IPS-18c (cell line): ENCODE data around the gene LRRC40.
"Not testable (repeated sequence)": the region's sequence is repeated elsewhere in the genome, so short reads cannot be mapped to it uniquely, and the experiment has no call there.

ENCODE experiments used
- H3K4me3 ChIP-seq: 2 replicates; pipeline ENCODE4 v1.7.0; 2013; ENCODE audit warnings: low read depth, mild to moderate bottlenecking, low read length, moderate library complexity; ENCODE audit not compliant: insufficient read depth
- H3K9me3 ChIP-seq: one replicate; pipeline ENCODE4 v1.6.1; 2013; ENCODE audit warnings: mild to moderate bottlenecking, low read length, moderate library complexity; ENCODE audit not compliant: control insufficient read depth, insufficient read depth

The LRRC40 gene

GRCh38 chr1:70207492-70207891 is 2.1 kb upstream of the LRRC40 start:
- no peak overlapping the region for H3K4me3 ChIP-seq

DNA sequence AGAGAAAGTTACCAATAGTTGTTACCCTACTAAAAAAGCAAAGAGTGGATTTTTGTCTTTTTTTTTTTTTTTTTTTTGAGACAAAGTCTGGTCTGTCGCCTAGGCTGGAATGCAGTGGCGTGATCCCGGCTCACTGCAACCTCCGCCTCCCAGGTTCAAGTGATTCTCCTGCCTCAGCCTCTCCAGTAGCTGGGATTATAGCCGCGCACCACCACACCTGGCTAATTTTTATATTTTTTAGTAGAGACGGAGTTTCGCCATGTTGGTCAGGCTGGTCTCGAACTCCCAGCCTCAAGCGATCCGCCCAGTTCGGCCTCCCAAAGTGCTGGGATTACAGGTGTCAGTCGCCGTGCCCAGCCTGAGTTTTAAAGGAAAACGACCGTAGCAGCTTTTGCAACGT is 1.5 kb upstream of the LRRC40 start:
- peak overlapping the region; percentile 94; the same call in 1 of the 2 replicates for H3K4me3 ChIP-seq
- not testable (repeated sequence) for H3K9me3 ChIP-seq

More at GRCh38 chr1:70207492-70207891, 2.1 kb upstream of the LRRC40 start:
- H3K9me3 ChIP-seq: no peaks in the 10 kb centered on the region

DNA sequence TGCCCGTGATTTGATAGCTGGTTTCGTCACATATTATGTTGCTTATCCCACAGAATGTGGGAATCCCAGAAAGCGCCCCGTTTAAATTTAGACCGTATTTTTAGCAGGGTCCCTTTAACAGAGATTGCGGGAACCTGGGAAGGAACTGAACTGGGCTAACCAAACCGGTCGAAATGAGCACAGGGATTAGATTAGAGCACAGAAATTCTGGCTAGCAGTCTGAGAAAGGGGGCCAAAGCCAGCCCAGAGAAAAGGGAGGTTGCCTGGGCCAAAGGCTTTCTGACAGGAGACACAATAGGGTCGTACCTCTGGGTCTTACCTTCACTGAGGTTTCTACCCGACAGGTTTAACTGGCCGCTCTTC is 327 bp downstream of the LRRC40 start:
- Histone ChIP-seq H3K4me3 (peak overlapping the region; percentile 94), H3K9me3 (no peaks in the 10 kb centered on the region)

DNA sequence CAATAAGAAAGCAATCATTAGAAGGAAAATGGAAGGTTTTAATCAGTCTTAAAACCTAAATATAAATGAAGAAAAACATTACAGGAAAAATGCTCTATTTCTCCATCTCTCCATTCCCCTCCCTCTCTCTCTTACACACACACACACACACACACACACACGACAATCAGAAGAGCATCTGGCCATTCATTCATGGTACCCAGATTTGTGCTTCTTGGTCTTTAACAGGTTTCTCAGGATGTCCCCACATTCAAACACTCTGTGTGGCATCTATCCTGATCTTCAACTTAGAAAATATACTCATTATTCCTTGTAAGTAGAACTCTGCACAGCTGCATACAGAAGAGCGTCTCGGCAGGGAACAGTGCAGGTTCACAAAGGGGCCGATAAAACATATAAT is 779 bp downstream of the LRRC40 start:
- Histone ChIP-seq H3K9me3 (no peaks in the 10 kb centered on the region), H3K4me3 (peak overlapping the region; percentile 94)

DNA sequence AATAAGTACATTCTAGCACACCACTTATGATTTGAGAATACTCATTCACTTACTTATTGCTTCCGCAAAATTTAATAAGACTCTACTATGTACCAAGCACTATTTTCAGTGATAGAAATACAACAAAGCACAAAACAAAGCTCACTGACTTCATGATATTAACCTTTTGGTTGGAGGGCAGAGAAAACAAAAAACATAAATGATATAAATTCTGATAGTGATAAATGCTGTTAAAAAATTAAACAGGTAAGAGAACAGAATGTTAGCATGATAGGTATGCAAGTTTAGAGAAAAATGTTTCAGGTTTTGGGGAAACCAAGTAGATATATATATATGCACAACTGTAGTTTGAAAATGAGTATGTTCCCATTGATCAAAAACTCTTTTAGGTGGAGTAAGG is 1.2 kb downstream of the LRRC40 start:
- no peak overlapping the region for H3K4me3 ChIP-seq
- no peaks in the 10 kb centered on the region for H3K9me3 ChIP-seq

- H3K4me3 ChIP-seq: no peak overlapping the region
- no peaks in the 10 kb centered on the region for H3K9me3 ChIP-seq
Measured at GRCh38 chr1:70202173-70202758, 3.1 kb downstream of the LRRC40 start.

GRCh38 chr1:70200065-70200464 is 5.3 kb downstream of the LRRC40 start:
- no peaks in the 10 kb centered on the region for H3K9me3 ChIP-seq
- no peak overlapping the region for H3K4me3 ChIP-seq

DNA sequence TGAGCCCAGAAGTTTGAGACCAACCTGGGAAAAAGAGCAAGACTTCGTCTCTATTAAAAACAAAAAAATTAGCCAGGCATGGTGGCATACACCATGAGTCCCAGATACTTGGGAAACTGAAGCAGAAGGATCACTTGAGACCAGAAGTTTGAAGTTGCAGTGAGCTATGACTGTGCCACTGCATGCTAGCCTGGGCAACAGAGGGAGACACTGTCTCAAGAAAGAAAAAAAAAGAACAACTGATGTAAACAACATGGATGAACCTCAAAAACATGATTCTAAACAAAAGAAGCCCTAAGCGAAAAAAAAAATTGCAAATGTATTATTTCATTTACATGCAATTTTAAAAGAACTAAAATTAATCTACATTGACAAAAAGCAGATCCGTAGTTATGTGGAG is 9.0 kb downstream of the LRRC40 start:
- Histone ChIP-seq H3K4me3 (no peak overlapping the region), H3K9me3 (no peaks in the 10 kb centered on the region)

- Histone ChIP-seq H3K4me3 (no peak overlapping the region), H3K9me3 (no peaks in the 10 kb centered on the region)
Measured at GRCh38 chr1:70195342-70195741, 10.0 kb downstream of the LRRC40 start.

DNA sequence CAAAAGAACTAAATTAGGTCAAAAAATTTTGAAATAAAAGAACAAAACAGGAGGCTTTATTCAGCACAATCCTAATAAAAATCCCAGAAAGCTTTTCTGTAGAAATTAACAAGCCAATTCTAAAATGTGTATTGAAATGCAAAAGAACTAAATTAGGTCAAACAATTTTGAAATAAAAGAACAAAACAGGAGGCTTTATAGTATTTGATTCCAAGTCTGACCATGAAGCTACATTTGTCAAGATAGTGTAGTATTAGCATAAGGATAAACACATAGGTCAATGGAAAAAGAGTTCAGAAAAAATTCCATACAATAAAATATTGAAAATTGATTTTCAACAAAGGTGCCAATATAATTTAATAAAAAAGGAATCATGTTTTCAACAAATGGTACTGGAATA is 10.8 kb downstream of the LRRC40 start:
- Histone ChIP-seq H3K9me3 (no peaks in the 10 kb centered on the region), H3K4me3 (no peak overlapping the region)

GRCh38 chr1:70192446-70192845 is 12.9 kb downstream of the LRRC40 start:
- H3K4me3 ChIP-seq, H3K9me3 ChIP-seq: not testable (repeated sequence)

- Histone ChIP-seq H3K9me3 (no peaks in the 10 kb centered on the region), H3K4me3 (no peak overlapping the region)
Measured at GRCh38 chr1:70190180-70190579, 15.2 kb downstream of the LRRC40 start.

DNA sequence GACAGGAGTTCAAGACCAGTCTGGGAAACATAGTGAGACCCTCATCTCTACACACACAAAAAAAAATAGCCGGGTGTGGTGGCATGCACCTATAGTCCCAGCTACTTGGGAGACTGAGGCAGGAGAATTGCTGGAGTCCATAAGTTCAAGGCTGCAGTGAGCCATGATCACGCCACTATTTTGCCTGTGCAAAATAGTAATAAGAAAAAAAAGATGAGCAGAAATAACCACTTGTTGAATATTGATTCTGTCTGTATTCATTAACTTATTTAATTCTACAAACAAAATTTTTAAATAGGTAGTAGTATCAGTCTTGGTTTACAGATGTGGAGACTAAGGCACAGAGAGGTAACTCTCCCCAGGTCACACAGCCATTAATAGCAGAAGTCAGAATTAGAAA is 16.9 kb downstream of the LRRC40 start:
- Histone ChIP-seq H3K9me3 (no peaks in the 10 kb centered on the region), H3K4me3 (no peak overlapping the region)

DNA sequence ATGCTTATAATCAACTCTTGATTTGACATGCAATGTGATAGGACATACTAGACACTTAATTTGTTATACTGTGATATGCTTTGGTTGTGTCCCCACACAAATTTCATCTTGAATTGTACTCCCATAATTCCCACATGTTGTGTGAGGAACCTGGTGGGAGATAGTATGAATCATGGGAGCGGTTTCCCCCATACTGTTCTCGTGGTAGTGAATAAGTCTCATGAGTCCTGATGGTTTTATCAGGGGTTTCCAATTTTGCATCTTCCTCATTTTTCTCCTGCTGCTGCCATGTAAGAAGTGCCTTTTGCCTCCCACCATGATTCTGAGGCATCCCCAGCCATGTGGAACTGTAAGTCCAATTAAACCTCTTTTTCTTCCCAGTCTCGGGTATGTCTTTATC is 20.2 kb downstream of the LRRC40 start:
- H3K9me3 ChIP-seq, H3K4me3 ChIP-seq: not testable (repeated sequence)

- H3K9me3 ChIP-seq: no peaks in the 10 kb centered on the region
- H3K4me3 ChIP-seq: no peak overlapping the region
Measured at GRCh38 chr1:70171512-70171911, 33.9 kb downstream of the LRRC40 start.

DNA sequence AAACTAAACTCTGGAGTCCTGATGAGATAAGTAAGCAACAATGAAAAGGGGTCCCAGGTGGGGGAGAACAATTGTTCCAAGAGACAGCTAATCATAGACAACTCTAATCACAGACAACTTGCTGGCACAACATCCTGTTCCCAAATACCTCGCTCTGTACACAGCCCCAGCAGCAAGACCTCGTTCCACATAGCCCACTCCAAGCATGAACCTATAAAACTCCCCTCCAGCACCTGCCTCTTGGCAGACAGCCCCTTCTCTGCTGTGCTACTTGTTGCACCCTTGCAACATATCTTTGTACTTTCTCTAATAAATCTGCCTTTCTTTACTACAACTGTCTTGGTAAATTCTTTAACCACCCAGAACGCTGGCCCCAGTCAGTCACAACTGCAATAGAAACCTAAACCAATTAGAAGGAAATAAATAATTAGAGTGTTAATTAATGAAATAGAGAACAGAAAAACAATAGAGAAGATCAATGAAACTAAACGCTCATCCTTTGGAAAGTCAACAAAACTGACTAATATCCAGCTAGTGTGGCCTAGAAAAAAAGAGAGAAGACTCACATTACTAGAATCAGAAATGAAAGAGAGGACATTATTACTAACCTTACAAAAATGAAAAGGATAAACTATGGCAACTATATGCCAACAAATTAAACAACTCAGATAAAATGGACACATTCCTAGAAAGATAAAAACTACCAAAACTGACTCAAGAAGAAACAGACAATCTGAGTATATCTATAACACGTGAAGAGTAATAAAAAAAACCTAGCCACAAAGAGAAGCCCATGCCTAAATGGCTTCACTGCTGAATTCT is 36.1 kb downstream of the LRRC40 start:
- H3K4me3 ChIP-seq: no peak overlapping the region

GRCh38 chr1:70168283-70168682 is 37.1 kb downstream of the LRRC40 start:
- H3K4me3 ChIP-seq: no peak overlapping the region
- no peaks in the 10 kb centered on the region for H3K9me3 ChIP-seq

More for the DNA sequence above, 36.1 kb downstream of the LRRC40 start:
- no peaks in the 10 kb centered on the region for H3K9me3 ChIP-seq

GRCh38 chr1:70164350-70164749 is 41.0 kb downstream of the LRRC40 start:
- no peak overlapping the region for H3K4me3 ChIP-seq
- no peaks in the 10 kb centered on the region for H3K9me3 ChIP-seq
